ENCODE results near the gene ADRA2B.

Gene ADRA2B

GRCh38 chr2:96105152-96105915 lies 11.0 kb downstream of the ADRA2B start:
- no peak for DNase-seq (ENCODE audit: low read depth)

- no peak for DNase-seq (ENCODE audit: low read depth)
These were observed 11.9 kb downstream of the ADRA2B start for GRCh38 chr2:96104487-96104861.

DNA sequence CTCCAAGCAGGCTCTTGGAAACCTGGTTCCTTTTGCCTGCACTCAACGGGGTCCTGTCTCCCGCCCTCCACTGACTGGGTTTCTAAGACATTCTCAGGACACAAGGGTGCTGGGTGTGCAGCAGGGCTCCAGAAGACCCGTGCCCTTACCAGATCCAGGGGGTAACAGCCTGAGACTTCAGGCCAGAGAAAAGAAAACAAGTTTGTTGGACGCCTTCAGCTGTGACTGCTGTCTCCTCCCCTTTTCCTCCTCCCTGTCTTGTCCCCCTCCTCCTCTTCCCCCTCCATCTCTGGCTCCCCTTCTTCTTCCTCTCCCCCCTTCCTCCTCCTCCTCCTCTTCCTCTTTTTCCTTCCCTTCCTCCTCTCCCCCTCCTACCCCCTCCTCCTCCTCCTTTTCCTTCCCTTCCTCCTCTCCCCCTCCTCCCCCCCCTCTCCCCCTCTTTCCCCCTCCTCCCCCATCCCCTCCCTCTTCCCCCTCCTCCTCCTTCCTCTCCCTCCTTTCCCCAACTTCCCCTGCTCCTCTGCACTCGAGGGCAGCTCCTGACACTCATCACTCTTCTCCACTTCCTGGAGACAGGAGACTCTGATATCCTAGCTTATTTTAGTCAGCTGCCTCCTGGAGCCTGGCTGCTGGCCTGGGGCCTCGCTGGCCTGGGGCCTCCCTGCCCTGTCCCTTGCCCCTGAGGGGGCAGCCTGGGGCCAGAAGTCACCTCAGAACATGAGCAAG lies 12.4 kb downstream of the ADRA2B start:
- no peak for DNase-seq (ENCODE audit: low read depth)

- no peak for DNase-seq (ENCODE audit: low read depth)
These were observed 13.2 kb downstream of the ADRA2B start for GRCh38 chr2:96103187-96103601.

GRCh38 chr2:96102596-96103186 lies 13.7 kb downstream of the ADRA2B start:
- DNase-seq (ENCODE audit: low read depth): no peak

- DNase-seq (ENCODE audit: low read depth): no peak
These were observed 15.5 kb downstream of the ADRA2B start for GRCh38 chr2:96100893-96101304.

DNA sequence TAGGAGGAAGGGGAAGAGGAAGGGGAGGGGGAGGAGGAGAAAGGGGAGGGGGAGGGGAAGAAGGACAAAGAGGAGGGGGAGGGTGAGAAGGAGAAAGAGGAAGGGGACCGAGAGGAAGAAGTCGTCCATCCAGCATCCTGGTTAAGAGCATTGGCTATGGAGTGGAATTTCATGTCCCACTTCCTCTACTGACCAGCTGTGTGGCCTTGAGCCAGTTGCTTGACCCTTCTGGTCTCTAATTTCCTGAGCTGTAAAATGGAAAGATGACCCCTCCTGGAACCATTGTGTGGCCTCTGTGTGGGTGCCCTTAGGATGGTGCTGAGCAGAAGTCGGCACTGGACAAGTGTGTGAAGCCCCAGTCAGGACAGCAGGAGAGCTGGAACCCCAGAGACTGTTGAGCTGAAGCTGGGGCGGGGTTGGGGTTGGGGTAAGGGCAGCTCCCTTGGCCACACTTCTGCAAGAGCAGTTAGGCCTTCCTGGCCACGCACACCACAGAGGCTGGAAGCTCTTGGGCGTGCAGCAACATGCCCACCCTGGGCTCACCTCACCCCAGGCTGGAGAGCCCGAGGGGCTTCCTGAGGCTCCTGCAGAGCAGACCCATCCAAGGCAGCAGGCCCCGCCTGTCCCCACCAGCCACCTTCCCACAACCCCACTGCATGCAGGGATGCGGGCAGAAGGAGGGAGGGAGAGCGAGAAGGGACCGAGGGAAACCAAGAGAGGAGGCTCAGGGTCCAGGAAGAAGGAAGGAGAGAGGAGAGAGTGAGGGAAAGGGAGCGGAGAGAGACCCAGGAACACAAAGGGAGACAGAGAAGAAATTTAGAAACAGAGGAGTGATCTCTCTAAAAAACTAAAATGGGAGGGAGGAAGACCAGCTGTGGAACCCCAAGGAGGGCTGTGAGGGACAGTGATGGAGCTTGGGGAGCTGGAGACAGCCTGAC lies 16.2 kb downstream of the ADRA2B start:
- DNase-seq (ENCODE audit: low read depth): no peak

DNA sequence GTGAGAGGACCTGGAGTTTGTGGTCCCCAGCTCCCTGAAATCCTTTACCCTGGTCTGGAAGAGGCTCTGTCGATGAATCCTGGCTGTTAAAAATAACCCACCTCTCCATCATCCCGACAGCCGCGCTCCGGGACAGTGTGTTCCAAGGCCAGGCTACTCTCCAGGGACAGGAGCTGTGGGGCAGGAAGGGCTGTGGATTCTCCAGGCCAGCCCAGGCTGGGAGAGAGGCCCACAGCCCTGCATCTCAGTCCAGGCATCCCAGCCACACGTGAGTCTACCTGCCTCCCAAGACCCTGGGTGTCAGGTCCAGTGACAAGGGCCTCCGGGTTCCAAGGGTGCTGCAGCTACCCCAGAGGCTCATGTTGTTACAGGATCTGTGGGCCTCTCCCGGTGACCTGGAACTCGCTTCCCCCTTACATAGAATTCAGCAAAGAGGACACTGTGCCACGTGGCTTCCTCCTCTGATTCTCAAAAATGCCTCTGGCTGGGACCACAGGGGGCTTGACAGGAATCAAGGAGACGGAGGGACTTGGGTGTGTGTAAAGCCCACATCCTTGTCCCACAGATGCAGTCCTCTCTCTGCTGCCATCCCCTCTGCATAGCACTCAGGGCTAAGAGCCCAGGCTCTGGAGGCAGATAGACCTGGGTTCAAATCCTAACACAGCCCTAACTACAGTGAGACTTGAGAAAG lies 17.3 kb downstream of the ADRA2B start:
- no peak for DNase-seq (ENCODE audit: low read depth)

DNA sequence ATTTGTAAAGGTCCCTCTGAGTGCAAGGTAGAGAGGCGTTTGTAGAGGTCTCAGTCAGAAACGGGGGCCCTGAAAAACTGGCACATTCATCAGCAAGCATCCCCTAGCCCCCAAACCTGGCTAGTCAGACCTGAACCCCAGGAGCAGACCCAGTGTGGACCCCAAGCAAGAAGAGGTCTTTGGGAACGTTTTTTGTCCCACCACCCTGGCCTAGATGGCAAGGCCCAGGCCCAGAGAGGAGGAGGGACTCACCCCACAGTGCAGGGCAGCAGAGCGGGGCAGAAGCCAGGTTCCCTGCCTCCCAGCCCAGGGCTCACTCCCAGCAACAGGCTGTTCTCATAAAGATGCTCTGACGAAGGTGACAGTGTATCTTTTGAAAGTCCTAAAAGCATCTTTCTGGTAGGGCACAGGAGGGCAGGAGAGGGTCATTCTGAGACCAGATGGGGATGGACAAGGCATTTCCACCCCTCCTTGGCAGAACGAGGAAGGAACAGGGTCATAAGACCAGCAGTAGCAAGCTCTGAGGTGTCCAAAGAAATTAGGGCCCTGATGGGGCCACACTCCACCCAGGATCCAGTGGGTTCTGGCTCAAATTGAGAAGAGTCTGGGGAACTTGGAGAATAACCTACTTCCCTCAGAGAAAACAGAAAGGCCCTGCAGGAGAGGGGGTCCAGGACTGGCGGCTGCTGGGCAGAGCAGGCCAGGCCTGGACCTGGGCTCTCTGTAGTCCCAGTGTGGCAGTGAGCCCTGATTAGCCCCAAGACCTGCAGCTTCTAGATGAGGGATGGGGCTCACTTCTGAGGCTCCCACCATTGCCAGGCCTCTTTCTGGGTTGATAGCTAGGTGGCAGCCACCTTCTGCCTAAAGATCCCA lies 18.2 kb downstream of the ADRA2B start:
- no peak for DNase-seq (ENCODE audit: low read depth)

DNA sequence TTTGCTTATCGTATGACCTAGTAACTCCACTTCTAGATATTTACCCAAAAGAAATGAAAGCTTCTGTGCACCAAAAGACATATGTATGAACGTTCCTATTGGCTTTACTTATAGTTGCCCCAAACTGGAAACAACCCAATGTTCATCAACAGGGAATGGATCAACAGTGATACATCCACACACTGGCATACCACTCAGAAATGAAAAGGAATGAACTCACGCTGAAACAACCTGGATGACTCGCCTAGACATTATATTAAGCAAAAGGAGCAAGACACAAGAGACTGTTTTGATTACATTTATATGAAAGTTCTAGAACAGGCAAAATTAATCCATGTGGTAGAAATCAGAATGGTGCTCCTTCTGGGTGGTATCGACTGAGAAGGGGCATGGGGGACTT lies 18.9 kb downstream of the ADRA2B start:
- no peak for DNase-seq (ENCODE audit: low read depth)

DNA sequence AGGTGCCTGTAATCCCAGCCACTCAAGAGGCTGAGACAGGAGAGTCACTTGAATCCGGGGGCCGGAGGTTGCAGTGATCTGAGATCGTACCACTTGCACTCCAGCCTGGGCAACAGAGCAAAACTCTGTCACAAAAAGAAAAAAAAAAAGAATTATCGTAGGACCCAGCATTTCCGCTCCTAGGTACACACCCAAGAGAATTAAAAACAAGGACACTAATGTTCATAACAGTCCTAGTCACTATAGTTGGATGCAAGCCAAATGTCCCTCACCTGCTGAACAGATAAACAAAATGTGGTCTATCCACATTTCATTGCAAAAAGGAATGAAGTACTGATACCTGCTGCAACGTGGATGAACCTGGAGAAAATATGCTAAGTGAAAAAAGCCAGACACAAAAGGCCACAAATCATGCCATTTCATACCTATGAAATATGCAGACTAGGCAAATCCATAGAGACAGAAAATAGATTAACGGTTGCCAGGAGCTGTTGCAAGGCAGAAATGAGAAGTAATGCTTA lies 21.2 kb downstream of the ADRA2B start:
- no peak for DNase-seq (ENCODE audit: low read depth)

DNA sequence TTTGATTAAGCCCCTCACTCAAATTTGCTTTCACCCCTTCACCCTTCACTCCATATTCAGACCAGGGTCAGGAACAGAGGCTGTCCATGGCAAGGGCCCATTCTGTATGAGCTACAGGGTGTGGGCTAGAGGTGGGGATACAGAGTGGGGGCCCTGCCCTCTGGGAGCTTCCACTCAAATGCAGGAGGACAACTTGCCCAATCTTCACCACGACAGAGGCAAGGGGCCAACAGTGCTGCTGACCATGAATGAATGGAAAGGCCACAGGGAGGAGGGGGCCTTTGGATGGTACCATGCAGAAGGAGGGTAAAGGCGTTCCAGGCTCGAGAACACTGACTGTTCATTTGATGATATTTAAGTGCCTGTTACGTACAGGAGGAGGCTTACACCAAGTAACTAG lies 22.8 kb downstream of the ADRA2B start:
- no peak for DNase-seq (ENCODE audit: low read depth)

GRCh38 chr2:96092951-96093350 lies 23.4 kb downstream of the ADRA2B start:
- DNase-seq (ENCODE audit: low read depth): no peak

- DNase-seq (ENCODE audit: low read depth): no peak
These were observed 23.8 kb downstream of the ADRA2B start for GRCh38 chr2:96092573-96092877.

DNA sequence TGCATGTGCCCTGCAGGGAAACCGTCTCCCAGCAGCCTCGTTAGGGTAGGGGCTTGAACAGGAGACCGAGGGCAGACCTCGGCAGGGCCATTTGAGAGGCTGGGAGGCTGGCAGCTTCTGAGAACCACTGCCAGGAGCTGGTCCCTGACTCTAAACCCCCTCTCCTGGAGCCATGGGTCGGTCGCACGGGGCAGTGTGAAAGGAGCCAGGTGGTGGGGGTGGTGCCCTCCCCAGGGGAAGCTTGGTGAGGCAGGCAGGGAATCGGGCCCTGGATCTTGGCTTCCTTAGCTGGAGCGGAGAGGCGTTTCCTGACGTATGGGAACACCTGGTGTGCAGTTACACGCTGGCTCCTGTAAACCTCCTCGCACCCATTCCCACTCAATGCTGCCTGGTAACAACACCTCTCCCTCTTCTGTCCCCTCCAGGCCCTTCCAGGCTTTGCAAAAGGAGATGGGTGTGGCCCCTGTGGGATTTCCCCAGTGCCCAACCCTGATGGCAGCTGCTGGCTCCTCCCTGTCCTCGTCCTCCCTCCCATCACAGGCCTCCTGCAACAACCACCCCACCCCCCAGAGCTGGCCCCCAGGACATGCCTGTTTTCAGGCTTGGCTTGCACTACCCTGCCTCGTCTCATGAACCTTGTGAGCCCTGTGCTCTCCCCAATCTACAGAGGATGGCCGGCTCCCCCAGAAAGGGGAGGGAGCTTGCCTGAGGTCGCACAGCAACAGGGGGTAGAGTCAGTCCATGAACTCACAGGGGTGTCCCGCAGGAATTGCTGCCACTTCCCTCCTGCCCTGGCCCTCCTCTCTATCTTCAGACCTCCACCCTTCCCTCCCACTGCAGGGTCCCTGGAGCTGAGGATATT lies 24.4 kb downstream of the ADRA2B start:
- DNase-seq (ENCODE audit: low read depth): no peak

GRCh38 chr2:96091141-96091710 lies 25.1 kb downstream of the ADRA2B start:
- no peak for DNase-seq (ENCODE audit: low read depth)

DNA sequence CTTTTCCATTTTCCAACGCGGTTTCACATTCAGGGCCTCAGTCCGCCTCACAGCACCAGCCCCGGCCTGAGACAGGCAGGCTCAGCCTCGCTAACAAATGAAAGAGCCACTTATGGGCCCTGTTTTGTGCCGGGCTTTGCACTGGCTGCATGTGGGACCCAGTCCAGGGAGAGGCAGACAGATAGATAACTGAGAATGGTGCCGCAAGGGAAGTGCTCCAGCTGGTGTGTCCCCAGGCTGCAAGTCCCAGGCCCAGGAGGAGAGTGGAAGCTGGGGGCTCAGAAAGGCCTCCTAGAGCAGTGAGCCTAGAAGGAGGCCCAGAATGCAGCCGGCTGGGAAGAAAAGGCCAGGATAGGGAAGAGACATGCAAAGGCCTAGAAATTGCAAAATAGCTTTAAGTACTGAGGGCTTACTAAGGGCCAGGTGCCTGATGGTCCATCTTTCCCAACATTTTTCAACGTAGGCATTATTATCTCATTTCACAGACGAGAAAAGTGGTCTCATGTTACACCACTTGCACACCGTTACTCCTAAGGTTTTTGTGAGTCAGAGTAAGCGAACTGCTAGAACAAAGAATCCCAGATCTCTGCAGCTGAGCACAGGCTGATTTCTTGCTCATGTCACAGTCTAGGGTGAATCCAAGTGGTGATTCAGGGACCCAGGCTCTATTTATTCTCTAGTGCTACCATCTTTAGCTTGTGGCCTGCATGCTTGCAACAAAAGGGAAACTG lies 26.0 kb downstream of the ADRA2B start:
- DNase-seq (ENCODE audit: low read depth): no peak

All from stimulated activated CD8-positive, alpha-beta memory T cell treated with anti-CD3 and anti-CD28 coated beads, Interleukin-15, amount 100 ng/mL, for 1 hour (primary cell).